RWPE1 (cell line): ENCODE results near the gene CRK.

Source experiments
- CTCF ChIA-PET: fragments of 350-600 bp; sonication (Branson Sonifier 250); formaldehyde crosslinking; extraction: SDS; loops from one replicate; lab custom pipeline; 2021; lab: Yijun Ruan, JAX
- POLR2A ChIA-PET: fragments of 400-600 bp; formaldehyde crosslinking; extraction: SDS; loops from one replicate; lab custom pipeline; 2020; ENCODE audit warnings: antibody characterized with exemption; ENCODE audit not compliant: low non-redundant PET; lab: Yijun Ruan, JAX
- DNase-seq: peaks from one replicate; pipeline ENCODE4 v3.0.0; 2012; ENCODE audit warnings: low spot score
- H3K27ac ChIP-seq: fragments of 450-650 bp; 2 replicates; pipeline ENCODE4 v1.5.1; 2017
- CTCF ChIP-seq: fragments of 450-650 bp; conservative IDR thresholded peaks from 2 replicates; pipeline ENCODE4 v1.5.1; 2017; ENCODE audit warnings: low read depth, mild to moderate bottlenecking

Gene CRK

GRCh38 chr17:1455797-1456599 is at the start of gene CRK:
CRK (minus strand) TSS chr17:1456232; CDS start chr17:1456117, 115 bp downstream.
- ChIA-PET CTCF (interaction anchor here (0.5 kb wide), 1 partner anchor 91 kb away, joined by 3 read pairs; no protein-coding TSS in a partner anchor), POLR2A (interaction anchor here (0.7 kb wide), 1 partner anchor 59 kb away, joined by 3 read pairs; no protein-coding TSS in a partner anchor)
- H3K27ac ChIP-seq, result peak within 1 kb of the TSS; percentile 90
- peak; percentile 99 for DNase-seq
- no peak for TF ChIP-seq CTCF

GRCh38 chr17:1505586-1505985 is 49.6 kb upstream of the CRK start:
- CTCF ChIA-PET, result no interaction called here
- DNase-seq, result no peak
- peak overlapping the region; percentile 22 for H3K27ac ChIP-seq
- TF ChIP-seq CTCF, result no peak
- POLR2A ChIA-PET, result interaction anchor here (0.9 kb wide), 1 partner anchor 10 kb away, joined by 5 read pairs; no protein-coding TSS in a partner anchor

GRCh38 chr17:1504866-1505265 is 48.8 kb upstream of the CRK start:
- POLR2A ChIA-PET, result interaction anchor here (0.9 kb wide), 1 partner anchor 11 kb away, joined by 5 read pairs; no protein-coding TSS in a partner anchor

GRCh38 chr17:1503699-1504098 is 47.7 kb upstream of the CRK start:
- no peak for DNase-seq
- CTCF ChIA-PET, result interaction anchor here (1.8 kb wide), 1 partner anchor 11 kb away, joined by 6 read pairs; no protein-coding TSS in a partner anchor
- no peak for TF ChIP-seq CTCF
- POLR2A ChIA-PET, result no interaction called here
- no peak overlapping the region for H3K27ac ChIP-seq

More at GRCh38 chr17:1504866-1505265, 48.8 kb upstream of the CRK start:
- no peak for DNase-seq
- H3K27ac ChIP-seq, result peak overlapping the region; percentile 22
- CTCF ChIA-PET, result interaction anchor here (1.8 kb wide), 1 partner anchor 10 kb away, joined by 6 read pairs; no protein-coding TSS in a partner anchor
- no peak for TF ChIP-seq CTCF

GRCh38 chr17:1498869-1499268 is 42.8 kb upstream of the CRK start:
- TF ChIP-seq CTCF, result no peak
- ChIA-PET POLR2A (no interaction called here), CTCF (interaction anchor here (0.6 kb wide), 1 partner anchor 131 kb away, joined by 3 read pairs; no protein-coding TSS in a partner anchor)
- no peak for DNase-seq
- peak overlapping the region; percentile 73 for H3K27ac ChIP-seq

- H3K27ac ChIP-seq, result peak overlapping the region; percentile 73
- CTCF ChIA-PET, result interaction anchor here (0.6 to 0.8 kb wide), 2 partner anchors 36 to 132 kb away, joined by 3 to 4 read pairs; no protein-coding TSS in a partner anchor
- DNase-seq, result no peak
- no peak for TF ChIP-seq CTCF
- POLR2A ChIA-PET, result no interaction called here
These were observed 42.2 kb upstream of the CRK start for GRCh38 chr17:1498233-1498632.
